Ishikawa (cell line): ENCODE data around the gene TMEM132E.

Source experiments
- CEBPB ChIP-seq: IDR thresholded peaks from 2 replicates; pipeline ENCODE4 v1.6.1; 2012
- EP300 ChIP-seq: IDR thresholded peaks from 2 replicates; pipeline ENCODE4 v1.6.1; 2012; ENCODE audit warnings: borderline replicate concordance
- FOXM1 ChIP-seq: IDR thresholded peaks from 2 replicates; pipeline ENCODE4 v1.6.1; 2012; ENCODE audit warnings: low read depth, borderline replicate concordance
- RAD21 ChIP-seq: IDR thresholded peaks from 2 replicates; pipeline ENCODE4 v1.6.1; 2012; ENCODE audit warnings: low read depth
- TAF1 ChIP-seq: IDR thresholded peaks from 2 replicates; pipeline ENCODE4 v1.6.1; 2012; ENCODE audit warnings: low read depth, mild to moderate bottlenecking
- USF1 ChIP-seq: IDR thresholded peaks from 2 replicates; pipeline ENCODE4 v1.6.1; 2012

GRCh38 chr17:34635876-34636275, 56.5 kb downstream of the TMEM132E start:
- TF ChIP-seq EP300: no peak
- TF ChIP-seq USF1: no peak
- no peak for TF ChIP-seq RAD21
- TF ChIP-seq TAF1: no peak
- no peak for TF ChIP-seq FOXM1
- TF ChIP-seq CEBPB: no peak
